GM18870 (cell line): Measurements from ENCODE around the gene ANO10.
"Not testable (repeated sequence)": the region's sequence is repeated elsewhere in the genome, so short reads cannot be mapped to it uniquely, and the experiment has no call there.

ENCODE experiments used
- ATAC-seq: cut with Tn5 transposase; IDR thresholded peaks from one replicate; pipeline ENCODE4 v1.9.1; 2021; ENCODE audit warnings: moderate library complexity; ENCODE audit not compliant: unreplicated experiment

Gene ANO10

GRCh38 chr3:43523454-43524053 lies 98.3 kb downstream of the ANO10 start:
- peak; percentile 87 for ATAC-seq

- no peak for ATAC-seq
Observed at GRCh38 chr3:43522727-43523362, 99.0 kb downstream of the ANO10 start.

- no peak for ATAC-seq
Observed at GRCh38 chr3:43521941-43522340, 99.9 kb downstream of the ANO10 start.

GRCh38 chr3:43518515-43518914 lies 103.3 kb downstream of the ANO10 start:
- not testable (repeated sequence) for ATAC-seq

GRCh38 chr3:43515970-43516635 lies 105.7 kb downstream of the ANO10 start:
- ATAC-seq = no peak

GRCh38 chr3:43515208-43515917 lies 106.4 kb downstream of the ANO10 start:
- no peak for ATAC-seq

- ATAC-seq = no peak
Observed at GRCh38 chr3:43512754-43513404, 108.9 kb downstream of the ANO10 start.

GRCh38 chr3:43506644-43507043 lies 115.2 kb downstream of the ANO10 start:
- no peak for ATAC-seq

- ATAC-seq = no peak
Observed at GRCh38 chr3:43505351-43505750, 116.5 kb downstream of the ANO10 start.

GRCh38 chr3:43503067-43503728 lies 118.6 kb downstream of the ANO10 start:
- ATAC-seq = no peak

- no peak for ATAC-seq
Observed at GRCh38 chr3:43499256-43499655, 122.6 kb downstream of the ANO10 start.

- no peak for ATAC-seq
Observed at GRCh38 chr3:43497905-43498365, 123.9 kb downstream of the ANO10 start.

- ATAC-seq = no peak
Observed at GRCh38 chr3:43497422-43497821, 124.4 kb downstream of the ANO10 start.

- no peak for ATAC-seq
Observed at GRCh38 chr3:43496740-43497375, 125.0 kb downstream of the ANO10 start.

GRCh38 chr3:43492932-43493331 lies 128.9 kb downstream of the ANO10 start:
- ATAC-seq = not testable (repeated sequence)

- not testable (repeated sequence) for ATAC-seq
Observed at GRCh38 chr3:43491807-43492206, 130.0 kb downstream of the ANO10 start.

- no peak for ATAC-seq
Observed at GRCh38 chr3:43490640-43491185, 131.1 kb downstream of the ANO10 start.

GRCh38 chr3:43489930-43490329 lies 131.9 kb downstream of the ANO10 start:
- no peak for ATAC-seq

- ATAC-seq = no peak
Observed at GRCh38 chr3:43485931-43486330, 135.9 kb downstream of the ANO10 start.
